NT2/D1 (cell line): ENCODE measurements around the gene MYO1D.

Source experiments
- SUZ12 ChIP-seq: IDR thresholded peaks from 2 replicates; pipeline ENCODE4 v1.6.1; 2011; ENCODE audit not compliant: insufficient read length, insufficient read depth; ENCODE audit errors: extremely low read depth
- YY1 ChIP-seq: IDR thresholded peaks from 2 replicates; pipeline ENCODE4 v1.6.1; 2011; ENCODE audit not compliant: insufficient read length, insufficient read depth
- ZNF274 ChIP-seq: IDR thresholded peaks from 2 replicates; pipeline ENCODE4 v1.6.1; 2011; ENCODE audit warnings: mild to moderate bottlenecking, low read depth, low read length

DNA sequence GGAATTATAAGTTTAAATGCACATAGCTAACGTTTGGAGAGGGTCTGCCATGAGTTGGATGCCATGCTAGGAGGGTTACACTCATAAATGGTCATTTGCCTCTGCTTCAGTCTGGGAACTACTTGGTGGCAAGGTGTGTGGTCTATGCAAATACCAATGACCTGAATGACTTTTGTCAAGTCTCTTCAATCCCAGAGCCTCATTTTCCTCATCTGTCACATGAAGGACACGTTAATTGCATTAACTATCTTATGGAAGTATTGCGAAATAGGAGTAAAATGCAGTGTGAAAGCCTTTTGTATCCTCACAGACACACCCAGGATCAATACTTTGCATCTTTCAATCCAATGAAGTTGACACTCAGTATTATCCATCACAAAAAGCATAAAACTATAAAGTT lies 327.4 kb downstream of the MYO1D start:
- TF ChIP-seq YY1 (no peak), ZNF274 (no peak), SUZ12 (no peak)
